ENCODE results near the gene SCGB1A1. TPM values are rescaled to one million over a fixed set of nuclear protein-coding genes. Genes with fewer than 3 reads are reported as not detected.
A peak's percentile ranks its signal among the peaks of the same experiment; 100 is the strongest.

SCGB1A1 gene
- polyA plus RNA-seq, 1 of the 3 experiments (the other 2 are of a cell fraction) = not detected

GRCh38 chr11:62431171-62431901 lies 12.5 kb downstream of the SCGB1A1 start:
- Histone ChIP-seq H3K4me3 (ENCODE audit: low read depth in 2 of 2, low read length in 1 of 2) (peak overlapping the region in 1 of 2 experiments; percentile 9; a peak in 1 of 4 replicates), H3K36me3 (replicated peaks in 1 of 2; ENCODE audit: control insufficient read depth in 1 of 2, insufficient read depth in 2 of 2, low read length in 1 of 2) (no peaks in the 10 kb centered on the region), H3K79me2 (ENCODE audit: insufficient read depth) (no peaks in the 10 kb centered on the region), H3K9me3 (no peaks in the 10 kb centered on the region), H3K9ac (peak overlapping the region; percentile 26; the same call in 1 of the 2 replicates), H3F3A (replicated peaks; ENCODE audit: insufficient read depth) (peaks cover 55% of the 10 kb centered on the region), H3K27me3 (ENCODE audit: insufficient read depth) (no peaks in the 10 kb centered on the region), H3K4me2 (peak overlapping the region; percentile 67), H2AFZ (ENCODE audit: low read depth) (no peak overlapping the region), H3K27ac (ENCODE audit: low read depth in 2 of 2, low read length in 1 of 2) (peak overlapping the region; percentile 62 to 75; a peak in 3 of 4 replicates), H4K20me1 (ENCODE audit: insufficient read depth) (no peaks in the 10 kb centered on the region), H3K9me2 (no peaks in the 10 kb centered on the region), H3K4me1 (ENCODE audit: control insufficient read depth in 1 of 2, insufficient read depth in 2 of 2, low read depth in 1 of 2, low read length in 1 of 2) (peaks cover 18 to 39% of the 10 kb centered on the region in 2 experiments)
- 43% methylated on average over 11 of the region's 11 CpGs for WGBS (ENCODE audit: low lambda C conversion rate)
- no peak for TF ChIP-seq GATA2 (CRISPR knock-in tag; IDR thresholded peaks at IDR 0.05)
- TF ChIP-seq NRF1 (IDR thresholded peaks at IDR 0.05; ENCODE audit: low read depth, low read length) = no peak
- 0 out of 2 replicates have a peak, but pooled peaks have one; percentile 6 for TF ChIP-seq NFIC (IDR thresholded peaks at IDR 0.05; ENCODE audit: borderline replicate concordance)
- TF ChIP-seq FOSL2 (IDR thresholded peaks at IDR 0.05; ENCODE audit: borderline replicate concordance, low read depth) = peak; percentile 66; the same call in 1 of the 2 replicates
- peak; percentile 48 for TF ChIP-seq TCF12 (IDR thresholded peaks at IDR 0.05)
- TF ChIP-seq FOXJ3 (CRISPR knock-in tag; IDR thresholded peaks at IDR 0.05) = no peak
- peak; percentile 34; the same call in 1 of the 2 replicates for TF ChIP-seq TEAD4 (IDR thresholded peaks at IDR 0.05; ENCODE audit: borderline replicate concordance, insufficient read depth)
- peak in 1 of 2 experiments; percentile 57; a peak in 1 of 4 replicates for TF ChIP-seq EP300 (IDR thresholded peaks at IDR 0.05; ENCODE audit: borderline replicate concordance in 1 of 2, low read depth in 1 of 2, low read length in 1 of 2)
- no peak for TF ChIP-seq POLR2AphosphoS5 (IDR thresholded peaks at IDR 0.05; ENCODE audit: low read depth, low read length)
- TF ChIP-seq PBX3 (IDR thresholded peaks at IDR 0.05) = peak; percentile 81
- peak; percentile 75 for TF ChIP-seq JUND (IDR thresholded peaks at IDR 0.05)
- ChIA-PET CTCF (interaction anchor here (1.1 kb wide), 1 partner anchor 36 kb away, joined by 3 read pairs; no protein-coding TSS in a partner anchor), POLR2A (no interaction called here)
- DNase-seq = no peak

- ChIA-PET CTCF (interaction anchor here (3.2 kb wide), 1 partner anchor 8 kb away, joined by 16 read pairs; no protein-coding TSS in a partner anchor), POLR2A (no interaction called here)
- H3K9ac ChIP-seq = no peak overlapping the region
- DNase-seq = no peak
- no peaks in the 10 kb centered on the region for H3K27me3 ChIP-seq (ENCODE audit: insufficient read depth)
- H3K79me2 ChIP-seq (ENCODE audit: insufficient read depth) = no peaks in the 10 kb centered on the region
- H3K9me3 ChIP-seq = no peaks in the 10 kb centered on the region
- peaks cover 13 to 27% of the 10 kb centered on the region in 2 experiments for H3K4me1 ChIP-seq (ENCODE audit: control insufficient read depth in 1 of 2, insufficient read depth in 2 of 2, low read depth in 1 of 2, low read length in 1 of 2)
- H4K20me1 ChIP-seq (ENCODE audit: insufficient read depth) = no peaks in the 10 kb centered on the region
- H3K4me3 ChIP-seq (ENCODE audit: low read depth in 2 of 2, low read length in 1 of 2) = no peak overlapping the region
- no peak overlapping the region for H2AFZ ChIP-seq (ENCODE audit: low read depth)
- H3K36me3 ChIP-seq (replicated peaks in 1 of 2; ENCODE audit: control insufficient read depth in 1 of 2, insufficient read depth in 2 of 2, low read length in 1 of 2) = no peaks in the 10 kb centered on the region
- WGBS (ENCODE audit: low lambda C conversion rate) = 79% methylated on average over 9 of the region's 9 CpGs
- no peaks in the 10 kb centered on the region for H3K9me2 ChIP-seq
- H3K27ac ChIP-seq (ENCODE audit: low read depth in 2 of 2, low read length in 1 of 2) = peak overlapping the region in 1 of 2 experiments; percentile 75; a peak in 2 of 4 replicates
- no peak overlapping the region for H3K4me2 ChIP-seq
- peaks cover 42% of the 10 kb centered on the region for H3F3A ChIP-seq (replicated peaks; ENCODE audit: insufficient read depth)
- TF ChIP-seq RAD21 (IDR thresholded peaks at IDR 0.05; ENCODE audit: low read length) (no peak), FOXM1 (IDR thresholded peaks at IDR 0.05; ENCODE audit: low read depth) (no peak), USF1 (IDR thresholded peaks at IDR 0.05; ENCODE audit: borderline replicate concordance, low read depth) (no peak), MEF2A (IDR thresholded peaks at IDR 0.05; ENCODE audit: borderline replicate concordance, low read depth) (no peak), TAF1 (IDR thresholded peaks at IDR 0.05; ENCODE audit: borderline replicate concordance, low read depth, low read length) (no peak), NRF1 (IDR thresholded peaks at IDR 0.05; ENCODE audit: low read depth, low read length) (no peak), FOXJ3 (CRISPR knock-in tag; IDR thresholded peaks at IDR 0.05) (no peak), RCOR1 (IDR thresholded peaks at IDR 0.05; ENCODE audit: low read length) (no peak), CTCF (IDR thresholded peaks at IDR 0.05) (no peak), GABPA (IDR thresholded peaks at IDR 0.05; ENCODE audit: low read depth) (no peak), REST (IDR thresholded peaks at IDR 0.05; ENCODE audit: low read depth, low read length) (no peak), RXRA (IDR thresholded peaks at IDR 0.05; ENCODE audit: borderline replicate concordance, low read depth) (no peak)
Measured at GRCh38 chr11:62432695-62433094, 13.9 kb downstream of the SCGB1A1 start.

Measured in SK-N-SH (cell line).